Measurements from ENCODE around the gene GPR84. TPM values are rescaled to one million over a fixed set of nuclear protein-coding genes. Genes with fewer than 3 reads are reported as not detected.

The GPR84 gene
- total and polyA plus RNA-seq, 2 of the 13 experiments (the other 11 are each of a cell fraction or from before 2014, with no cell fraction given) = not detected

DNA sequence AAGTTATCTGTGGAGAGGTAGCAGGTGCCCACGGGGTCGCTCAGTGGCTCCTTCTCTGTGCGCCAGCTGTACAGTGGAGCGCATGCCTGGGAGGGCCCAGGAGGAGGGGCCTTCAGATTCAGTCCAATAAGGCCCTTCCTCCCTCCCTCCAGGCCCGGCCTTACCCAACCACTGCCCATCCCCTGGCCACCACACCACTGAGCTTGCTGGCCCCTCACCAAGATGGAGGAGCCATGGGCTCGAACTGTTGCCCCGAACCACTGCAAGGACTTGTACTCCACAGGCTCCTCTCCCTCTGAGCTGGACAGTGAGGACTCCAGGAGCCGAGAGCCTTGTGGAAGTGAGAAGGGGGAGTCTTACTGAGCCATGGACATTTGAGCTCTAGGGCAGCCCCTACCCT lies 45.0 kb upstream of the GPR84 start (continued):
- no peak for TF ChIP-seq HNF1A (IDR thresholded peaks at IDR 0.05; ENCODE audit: low read depth)
- TF ChIP-seq HNF1A (CRISPR knock-in tag; IDR thresholded peaks at IDR 0.05; ENCODE audit: borderline replicate concordance) = no peak
- TF ChIP-seq SOX6 (IDR thresholded peaks at IDR 0.05) = no peak
- no peak for TF ChIP-seq SOX6 (CRISPR knock-in tag; IDR thresholded peaks at IDR 0.05)
- TF ChIP-seq FOXO4 (CRISPR knock-in tag; conservative IDR thresholded peaks at IDR 0.05) = no peak

DNA sequence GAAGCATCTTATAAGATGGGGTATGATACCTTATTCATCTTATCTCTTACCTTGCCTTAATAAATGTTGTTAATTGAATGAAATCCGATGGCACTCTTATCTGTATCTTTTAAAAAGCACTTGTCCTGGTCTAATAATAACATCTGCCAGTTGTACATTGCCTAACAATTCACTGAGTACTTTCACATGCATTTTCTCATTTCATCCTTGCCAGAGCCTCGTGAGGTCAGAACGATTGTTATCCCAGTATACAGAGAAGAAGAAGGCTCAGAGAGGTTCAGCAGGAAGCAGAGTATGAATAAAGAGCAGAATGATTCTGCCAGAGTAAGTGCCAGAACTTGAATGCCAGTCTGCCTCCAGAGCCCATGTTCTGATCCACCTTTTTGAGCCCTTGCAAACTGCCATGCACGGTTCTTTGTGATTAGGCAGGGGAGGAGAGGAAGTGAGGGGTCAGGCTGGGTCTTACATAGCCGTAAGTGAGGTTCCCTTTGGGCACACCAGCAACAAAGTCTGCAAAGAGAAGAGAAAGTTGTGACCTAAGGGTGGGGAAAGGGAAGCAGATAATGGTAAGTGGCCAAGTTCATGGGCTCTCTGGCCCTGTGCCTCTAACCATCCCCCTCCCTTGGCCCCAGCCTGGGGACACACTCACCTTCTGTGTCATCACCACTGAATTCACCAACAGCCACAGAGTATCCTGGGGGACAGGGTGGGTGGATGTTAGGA lies 43.1 kb upstream of the GPR84 start:
- Histone ChIP-seq H3K4me1 (ENCODE audit: insufficient read depth, low read length) (no peaks in the 10 kb centered on the region), H3K36me3 (replicated peaks in 1 of 2; ENCODE audit: control insufficient read depth in 1 of 2, insufficient read depth in 2 of 2, low read length in 2 of 2) (no peaks in the 10 kb centered on the region), H3K4me3 (replicated peaks in 1 of 3; ENCODE audit: insufficient read depth in 1 of 3, low read depth in 2 of 3, low read length in 3 of 3) (no peak overlapping the region), H3K27ac (ENCODE audit: extremely low read length, insufficient read depth, low read length) (no peak overlapping the region), H3K9ac (ENCODE audit: insufficient read depth, low read depth, low read length) (no peak overlapping the region), H3K4me2 (ENCODE audit: low read depth, low read length) (no peak overlapping the region), H2AFZ (ENCODE audit: low read length) (no peak overlapping the region), H3K9me3 (ENCODE audit: low read length) (no peaks in the 10 kb centered on the region), H3K27me3 (ENCODE audit: control insufficient read depth in 1 of 2, insufficient read depth in 2 of 2, low read length in 2 of 2) (peaks cover 0 to 3% of the 10 kb centered on the region in 2 experiments; a peak in 2 of 5 replicates), H4K20me1 (ENCODE audit: insufficient read depth, low read length) (no peaks in the 10 kb centered on the region), H3K79me2 (ENCODE audit: insufficient read depth, low read length) (no peaks in the 10 kb centered on the region)
- no TSS peak for BruUV-seq (replicated peaks)
- POLR2A ChIA-PET = no interaction called here
- DNase-seq (ENCODE audit: low spot score) (no peak), FAIRE-seq (no peak), ATAC-seq (no peak)
- WGBS (ENCODE audit: low lambda C conversion rate) = under 1% methylated on average over 5 of the region's 5 CpGs
- intact Hi-C loops (cut with micrococcal nuclease; ENCODE audit: unreplicated experiment) (no loop called here), in situ Hi-C loops (cut with HindIII; ENCODE audit: extremely low pct_ligation_motif_present, low pct_unique_long_range_greater_than_20kb) (no loop called here)
- CTCF ChIA-PET (ENCODE audit: low intra/inter-chr PET ratio, low total read pairs) = no interaction called here
- no peak for TF ChIP-seq ZNF775 (CRISPR knock-in tag; IDR thresholded peaks at IDR 0.05; ENCODE audit: borderline replicate concordance)
- no peak for TF ChIP-seq ATF5 (CRISPR knock-in tag; IDR thresholded peaks at IDR 0.05; ENCODE audit: low read depth)
- no peak for TF ChIP-seq RFXANK (CRISPR knock-in tag; IDR thresholded peaks at IDR 0.05)
- TF ChIP-seq ZNF850 (CRISPR knock-in tag; conservative IDR thresholded peaks at IDR 0.05) = no peak
- no peak for TF ChIP-seq ZSCAN20 (CRISPR knock-in tag; IDR thresholded peaks at IDR 0.05; ENCODE audit: borderline replicate concordance)
- TF ChIP-seq, protein P1, sequence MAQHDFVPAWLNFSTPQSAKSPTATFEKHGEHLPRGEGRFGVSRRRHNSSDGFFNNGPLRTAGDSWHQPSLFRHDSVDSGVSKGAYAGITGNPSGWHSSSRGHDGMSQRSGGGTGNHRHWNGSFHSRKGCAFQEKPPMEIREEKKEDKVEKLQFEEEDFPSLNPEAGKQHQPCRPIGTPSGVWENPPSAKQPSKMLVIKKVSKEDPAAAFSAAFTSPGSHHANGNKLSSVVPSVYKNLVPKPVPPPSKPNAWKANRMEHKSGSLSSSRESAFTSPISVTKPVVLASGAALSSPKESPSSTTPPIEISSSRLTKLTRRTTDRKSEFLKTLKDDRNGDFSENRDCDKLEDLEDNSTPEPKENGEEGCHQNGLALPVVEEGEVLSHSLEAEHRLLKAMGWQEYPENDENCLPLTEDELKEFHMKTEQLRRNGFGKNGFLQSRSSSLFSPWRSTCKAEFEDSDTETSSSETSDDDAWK (CRISPR knock-in tag; IDR thresholded peaks at IDR 0.05) = no peak
- no peak for TF ChIP-seq ZNF337 (CRISPR knock-in tag; IDR thresholded peaks at IDR 0.05; ENCODE audit: borderline replicate concordance, low read depth)
- no peak for TF ChIP-seq ZNF382 (CRISPR knock-in tag; IDR thresholded peaks at IDR 0.05; ENCODE audit: borderline replicate concordance)
- no peak for TF ChIP-seq ZNF362 (CRISPR knock-in tag; IDR thresholded peaks at IDR 0.05; ENCODE audit: borderline replicate concordance)
